LNCaP clone FGC (cell line): ENCODE results near the gene TBC1D8B.

Experiments
- DNase-seq: peaks from one replicate; pipeline ENCODE4 v3.0.0-alpha.2; 2011; ENCODE audit warnings: low read depth
- H3K4me3 ChIP-seq: 2 replicates; pipeline ENCODE4 v1.5.1; 2011; ENCODE audit warnings: mild to moderate bottlenecking, low read depth, low read length, control low read depth
- TF ChIP-seq, protein P1 (sequence below): IDR thresholded peaks from 2 replicates; pipeline ENCODE4 v1.5.1; 2012; ENCODE audit warnings: mild to moderate bottlenecking; ENCODE audit not compliant: control insufficient read depth, insufficient read depth; ENCODE audit errors: extremely low read depth

Gene TBC1D8B

DNA sequence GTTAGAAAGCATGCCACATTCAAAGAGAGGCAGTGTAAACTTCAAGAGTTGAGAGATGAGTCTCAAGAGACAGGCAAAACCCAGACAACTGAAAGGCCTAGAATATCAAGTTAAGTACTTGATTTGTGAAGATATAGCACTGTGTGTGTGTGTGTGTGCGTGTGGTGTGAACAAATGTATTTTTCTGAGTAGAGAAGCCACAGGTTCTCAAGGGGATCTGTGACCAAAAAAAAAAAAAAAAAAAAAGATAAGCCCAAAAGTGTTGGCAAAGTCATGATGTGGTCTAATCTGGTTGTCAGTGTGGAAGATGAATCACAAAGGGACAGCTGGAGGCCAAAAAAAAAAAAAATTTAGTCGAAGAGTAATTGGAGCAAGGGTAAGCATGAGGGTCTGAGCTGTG, 96.8 kb downstream of the TBC1D8B start:
- TF ChIP-seq, protein P1, sequence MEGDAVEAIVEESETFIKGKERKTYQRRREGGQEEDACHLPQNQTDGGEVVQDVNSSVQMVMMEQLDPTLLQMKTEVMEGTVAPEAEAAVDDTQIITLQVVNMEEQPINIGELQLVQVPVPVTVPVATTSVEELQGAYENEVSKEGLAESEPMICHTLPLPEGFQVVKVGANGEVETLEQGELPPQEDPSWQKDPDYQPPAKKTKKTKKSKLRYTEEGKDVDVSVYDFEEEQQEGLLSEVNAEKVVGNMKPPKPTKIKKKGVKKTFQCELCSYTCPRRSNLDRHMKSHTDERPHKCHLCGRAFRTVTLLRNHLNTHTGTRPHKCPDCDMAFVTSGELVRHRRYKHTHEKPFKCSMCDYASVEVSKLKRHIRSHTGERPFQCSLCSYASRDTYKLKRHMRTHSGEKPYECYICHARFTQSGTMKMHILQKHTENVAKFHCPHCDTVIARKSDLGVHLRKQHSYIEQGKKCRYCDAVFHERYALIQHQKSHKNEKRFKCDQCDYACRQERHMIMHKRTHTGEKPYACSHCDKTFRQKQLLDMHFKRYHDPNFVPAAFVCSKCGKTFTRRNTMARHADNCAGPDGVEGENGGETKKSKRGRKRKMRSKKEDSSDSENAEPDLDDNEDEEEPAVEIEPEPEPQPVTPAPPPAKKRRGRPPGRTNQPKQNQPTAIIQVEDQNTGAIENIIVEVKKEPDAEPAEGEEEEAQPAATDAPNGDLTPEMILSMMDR: no peak
- H3K4me3 ChIP-seq: no peak overlapping the region
- DNase-seq: no peak

DNA sequence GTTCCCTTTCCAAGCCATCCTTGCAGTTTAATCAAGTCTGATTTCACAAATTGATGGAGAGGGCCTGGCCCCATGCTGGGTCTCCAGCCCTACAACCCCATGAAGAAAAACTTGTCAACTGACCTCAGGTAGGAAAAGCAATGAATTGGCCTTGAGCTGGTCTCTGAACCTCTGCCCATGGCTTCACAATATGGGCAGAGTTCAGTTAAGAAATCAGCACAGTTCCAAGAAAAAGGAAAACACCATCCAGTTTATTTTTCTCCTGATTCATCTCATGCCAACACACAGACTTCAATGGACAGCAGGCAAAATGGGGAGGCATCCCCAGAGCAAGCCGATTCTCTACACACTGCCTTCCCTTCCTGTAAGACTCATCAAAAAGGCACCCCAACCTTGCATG, 97.4 kb downstream of the TBC1D8B start:
- TF ChIP-seq, protein P1: no peak
- no peak for DNase-seq

DNA sequence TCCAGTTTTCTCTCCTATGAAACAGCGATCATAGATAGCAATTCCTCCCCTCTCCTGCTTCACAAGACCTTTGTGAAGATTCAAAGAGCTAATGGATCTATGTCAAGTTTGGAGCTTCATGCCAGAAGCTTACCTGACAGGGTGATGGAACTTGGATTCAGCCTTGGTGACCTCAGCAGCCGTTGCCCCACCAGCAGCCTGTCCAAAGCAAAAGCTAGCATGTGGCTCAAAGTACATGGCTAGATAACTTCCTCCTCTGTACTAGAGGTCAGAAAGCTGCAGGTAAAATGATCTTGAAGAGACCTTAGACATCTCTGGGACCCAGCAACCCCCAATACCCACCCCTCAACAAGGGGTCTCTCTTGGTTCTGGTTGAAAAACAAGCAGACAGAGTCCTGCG, 98.9 kb downstream of the TBC1D8B start:
- H3K4me3 ChIP-seq: no peak overlapping the region
- DNase-seq: no peak
- TF ChIP-seq, protein P1: no peak

More for the DNA sequence above, 97.4 kb downstream of the TBC1D8B start:
- no peak overlapping the region for H3K4me3 ChIP-seq

DNA sequence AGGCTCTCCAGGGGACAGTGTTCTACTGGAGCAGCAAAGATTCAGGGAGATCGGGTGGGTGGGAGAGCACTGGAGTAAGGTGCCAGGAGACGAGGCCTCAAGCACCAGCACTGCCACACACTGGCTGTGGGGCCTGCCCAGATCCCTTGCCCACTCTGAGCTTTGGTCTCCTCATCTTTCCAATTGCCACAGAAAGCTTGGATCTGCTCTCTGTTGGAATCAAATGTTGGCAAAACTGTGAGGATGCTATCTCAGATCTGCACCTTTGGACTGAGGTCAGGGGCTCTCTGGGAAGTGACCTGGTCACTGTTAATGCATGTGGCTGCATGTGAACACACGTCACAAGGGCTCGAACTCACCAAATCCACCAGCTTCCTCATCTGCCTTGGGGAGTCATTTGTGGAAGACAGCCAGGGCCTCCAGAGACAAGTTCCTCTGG, 99.3 kb downstream of the TBC1D8B start:
- TF ChIP-seq, protein P1: no peak
- no peak for DNase-seq
- no peak overlapping the region for H3K4me3 ChIP-seq

DNA sequence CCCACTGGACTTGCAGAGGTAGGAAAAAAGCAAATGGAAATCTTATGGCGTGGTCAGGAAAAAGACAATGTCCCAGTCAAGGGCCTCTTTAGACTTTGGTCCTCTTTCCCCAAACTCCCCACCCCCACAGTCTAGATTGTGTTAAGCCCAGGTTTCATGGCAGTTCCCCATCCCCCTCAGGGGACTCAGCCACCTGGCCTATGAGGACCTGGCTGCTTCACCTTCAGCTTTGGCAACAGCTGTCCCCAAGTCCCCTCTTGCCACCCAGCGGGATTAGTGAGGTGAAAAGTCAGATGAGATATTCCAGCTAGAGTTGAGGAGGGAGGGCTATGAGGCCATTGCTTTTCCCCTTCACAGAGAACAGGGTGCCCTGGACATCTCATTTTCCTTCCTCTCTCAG, 100.2 kb downstream of the TBC1D8B start:
- no peak for DNase-seq
- no peak overlapping the region for H3K4me3 ChIP-seq
- TF ChIP-seq, protein P1: no peak

DNA sequence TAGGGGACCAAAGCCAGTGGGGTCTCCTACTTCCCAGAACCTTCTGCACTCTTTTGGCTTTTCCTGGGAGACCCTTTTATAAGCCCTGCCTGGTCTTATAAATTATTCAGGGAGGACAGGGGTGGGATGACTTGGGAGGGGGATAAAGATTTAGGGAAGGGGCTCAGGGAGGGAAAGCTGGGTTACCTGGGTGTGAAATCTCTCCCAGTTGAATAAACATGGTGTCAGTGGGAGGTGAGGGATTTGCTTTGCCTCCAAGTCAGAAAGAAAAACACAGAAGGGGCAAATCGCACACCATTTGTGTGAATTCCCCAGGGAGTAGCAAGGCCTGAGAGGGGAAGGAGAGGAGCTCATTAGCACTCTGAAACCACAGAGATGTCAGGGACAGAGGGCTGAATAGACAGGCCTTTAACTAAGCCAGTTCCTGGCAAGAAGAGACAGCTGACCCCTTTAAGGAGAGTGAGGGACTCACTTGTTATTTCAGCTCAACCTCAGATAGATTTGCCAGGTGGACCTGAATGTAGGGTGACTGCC, 100.9 kb downstream of the TBC1D8B start, which contains the start of gene RIPPLY1:
TSS of gene RIPPLY1 (minus strand) at position 51 of the 534 bp plus-strand sequence. CDS start 54 bp downstream, outside the sequence.
- TF ChIP-seq, protein P1: no peak
- H3K4me3 ChIP-seq: no peak within 1 kb of the TSS
- no peak for DNase-seq

DNA sequence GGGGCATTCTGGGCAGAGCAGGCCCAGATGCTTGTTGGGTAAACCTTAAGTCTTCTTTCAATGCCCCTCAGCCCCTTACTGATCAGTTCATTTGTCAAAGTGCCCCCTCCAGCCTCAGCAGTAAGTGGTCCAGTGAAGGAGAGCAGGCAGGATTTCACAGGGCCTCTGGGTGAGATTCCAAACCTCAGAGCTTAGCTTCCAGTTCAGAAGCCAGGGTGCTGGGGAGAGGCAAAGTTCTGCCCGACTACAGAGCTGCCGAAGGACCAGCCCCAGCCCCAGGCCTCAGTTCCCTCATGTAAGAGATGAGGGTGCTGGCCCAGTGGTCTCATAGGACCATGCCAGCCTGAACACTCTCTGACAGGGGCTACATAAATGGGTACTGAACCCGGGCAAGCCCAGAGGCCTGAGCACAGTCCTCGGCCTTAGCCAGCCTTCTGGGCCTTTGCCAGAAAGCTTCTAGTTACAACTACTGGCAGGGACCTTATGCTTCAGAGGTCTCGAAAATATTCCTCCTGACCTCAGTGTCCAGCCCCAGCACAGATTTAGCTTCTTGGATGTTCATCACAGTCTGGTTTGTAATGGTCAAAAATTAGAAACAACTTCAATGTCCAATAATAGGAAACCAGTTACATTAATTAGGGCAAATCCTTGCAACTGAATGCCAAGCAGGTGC, 101.5 kb downstream of the TBC1D8B start:
- TF ChIP-seq, protein P1: no peak
- no peak overlapping the region for H3K4me3 ChIP-seq
- DNase-seq: no peak
